GM23248 (cell line): ENCODE data around the gene KCP.

ENCODE experiments used
- EZH2 ChIP-seq: fragments of 200-600 bp; sonication (generic); IDR thresholded peaks from 2 replicates; pipeline ENCODE4 v1.6.1; 2018; ENCODE audit warnings: antibody characterized with exemption, mild to moderate bottlenecking; ENCODE audit not compliant: insufficient read depth, poor library complexity, severe bottlenecking
- EZH2phosphoT487 ChIP-seq: fragments of 200-600 bp; sonication (generic); IDR thresholded peaks from 2 replicates; pipeline ENCODE4 v1.6.1; 2018; ENCODE audit warnings: antibody characterized with exemption, moderate library complexity, mild to moderate bottlenecking, low read depth; ENCODE audit not compliant: insufficient read depth

GRCh38 chr7:128853799-128854198, 56.7 kb downstream of the KCP start:
- TF ChIP-seq EZH2: no peak
- no peak for TF ChIP-seq EZH2phosphoT487
